NCI-H446 treated with DMSO at 0.1 percent for 48 hours (cell line): ENCODE results near the gene SUN2.

ENCODE experiments used
- DNase-seq: peaks from one replicate; lab custom pipeline; 2025; lab: John Stamatoyannopoulos, UW

SUN2 gene

DNA sequence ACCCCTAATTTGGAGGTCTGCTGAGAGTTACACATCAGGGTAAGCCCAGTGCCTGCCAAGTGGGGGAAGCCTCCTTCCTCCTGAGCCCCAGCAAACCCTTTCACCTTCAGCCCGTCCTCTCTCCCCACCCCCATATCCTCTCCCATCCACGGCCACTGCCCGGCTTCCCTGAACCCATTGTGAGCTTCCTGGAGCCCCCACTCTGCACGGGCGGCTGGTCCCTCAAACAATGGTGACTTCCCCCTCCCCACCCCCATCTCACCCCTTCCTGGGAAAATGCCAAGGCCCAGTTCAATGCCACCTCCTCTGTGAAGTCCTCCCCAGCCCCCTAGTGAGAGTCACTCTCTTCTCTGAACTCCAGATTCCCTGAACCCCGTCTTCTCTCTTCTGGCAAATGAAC lies 20.3 kb upstream of the SUN2 start:
- DNase-seq, result no peak

DNA sequence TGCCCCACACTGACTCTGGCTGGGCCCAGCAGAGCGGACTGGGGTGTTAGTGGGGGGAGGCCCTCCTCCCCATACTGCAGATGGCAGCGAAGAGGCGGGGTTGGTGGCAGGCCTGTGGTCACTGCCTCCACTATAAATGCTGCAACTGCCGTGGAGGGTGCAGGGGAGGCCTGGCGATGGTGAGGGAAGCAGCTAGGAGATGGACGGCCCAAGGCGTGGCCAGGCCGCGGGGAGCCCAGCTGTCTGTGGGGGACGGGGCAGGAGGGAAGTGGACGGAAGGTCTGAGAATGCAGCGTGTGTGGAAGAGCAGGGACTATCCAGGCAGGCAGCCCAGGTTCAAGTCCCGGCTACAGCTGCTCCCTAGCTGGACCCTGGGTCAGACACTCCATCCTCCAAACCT lies 19.9 kb upstream of the SUN2 start:
- DNase-seq, result no peak

DNA sequence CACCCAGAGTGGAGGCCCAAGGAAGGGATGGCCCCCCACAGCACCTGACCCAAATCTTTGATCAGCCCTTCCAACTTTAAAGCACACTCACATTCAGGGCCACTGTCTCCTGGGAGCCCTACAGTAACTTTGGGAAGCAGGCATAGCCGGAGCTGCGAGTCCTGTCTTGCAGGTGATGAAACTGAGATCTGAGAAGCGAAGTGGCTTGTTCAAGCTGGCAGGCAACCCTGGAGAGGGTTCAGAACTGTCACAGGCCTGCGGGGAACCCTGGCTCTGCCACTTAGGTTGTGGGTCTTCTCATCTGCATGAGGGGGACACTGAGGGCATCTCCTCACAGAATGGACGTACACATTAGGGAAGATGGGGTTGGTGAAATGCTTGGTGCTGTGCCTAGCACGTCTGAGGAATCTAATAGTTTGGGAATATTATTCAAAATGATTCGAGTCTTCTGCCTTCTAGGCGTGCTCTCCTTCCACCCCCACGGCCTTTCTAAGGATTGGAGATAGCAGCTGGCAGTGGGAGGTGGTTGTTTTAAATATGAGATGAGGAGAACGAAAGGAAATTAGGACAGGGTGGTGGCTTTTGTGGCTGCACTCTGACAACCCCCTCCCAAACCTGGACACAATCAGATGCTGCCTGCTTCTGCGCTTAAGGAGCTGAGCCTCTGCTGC lies 18.8 kb upstream of the SUN2 start:
- no peak for DNase-seq

DNA sequence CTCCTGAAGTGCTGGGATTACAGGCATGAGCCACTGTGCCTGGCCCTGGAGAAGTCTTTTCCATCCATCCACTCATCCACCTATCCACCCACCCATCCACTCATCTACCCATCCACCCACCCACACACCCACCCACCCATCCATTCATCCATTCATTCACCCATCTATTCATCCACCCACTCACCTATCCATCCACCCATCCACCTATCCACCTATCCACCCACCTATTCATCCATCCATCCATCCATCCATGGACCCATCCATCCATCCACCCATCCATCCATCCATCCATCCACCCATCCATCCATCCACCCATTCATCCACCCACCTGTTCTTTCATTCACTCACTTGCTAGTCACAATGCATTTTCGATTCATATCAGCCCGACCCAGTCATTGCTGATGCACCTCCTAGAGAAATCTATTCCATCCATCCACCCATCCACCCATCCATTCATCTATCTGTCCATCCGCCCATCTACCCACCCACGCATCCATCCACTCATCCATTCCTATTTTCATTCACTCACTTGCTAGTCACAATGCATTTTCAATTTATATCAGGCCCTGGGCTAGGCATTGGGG lies 17.7 kb upstream of the SUN2 start:
- DNase-seq, result no peak

DNA sequence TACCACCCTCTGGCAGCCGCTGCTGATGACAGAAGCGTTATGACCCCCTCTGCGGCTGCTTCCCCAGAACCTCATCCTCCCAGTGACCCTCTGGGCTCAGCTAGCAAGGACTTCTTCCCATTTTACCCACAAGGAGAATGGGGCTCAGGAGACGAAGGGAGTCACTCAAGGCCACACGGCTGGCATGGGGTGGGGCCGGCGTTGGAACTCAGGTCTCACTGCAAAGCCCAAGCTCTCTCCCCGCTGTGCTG lies 16.8 kb upstream of the SUN2 start:
- no peak for DNase-seq

DNA sequence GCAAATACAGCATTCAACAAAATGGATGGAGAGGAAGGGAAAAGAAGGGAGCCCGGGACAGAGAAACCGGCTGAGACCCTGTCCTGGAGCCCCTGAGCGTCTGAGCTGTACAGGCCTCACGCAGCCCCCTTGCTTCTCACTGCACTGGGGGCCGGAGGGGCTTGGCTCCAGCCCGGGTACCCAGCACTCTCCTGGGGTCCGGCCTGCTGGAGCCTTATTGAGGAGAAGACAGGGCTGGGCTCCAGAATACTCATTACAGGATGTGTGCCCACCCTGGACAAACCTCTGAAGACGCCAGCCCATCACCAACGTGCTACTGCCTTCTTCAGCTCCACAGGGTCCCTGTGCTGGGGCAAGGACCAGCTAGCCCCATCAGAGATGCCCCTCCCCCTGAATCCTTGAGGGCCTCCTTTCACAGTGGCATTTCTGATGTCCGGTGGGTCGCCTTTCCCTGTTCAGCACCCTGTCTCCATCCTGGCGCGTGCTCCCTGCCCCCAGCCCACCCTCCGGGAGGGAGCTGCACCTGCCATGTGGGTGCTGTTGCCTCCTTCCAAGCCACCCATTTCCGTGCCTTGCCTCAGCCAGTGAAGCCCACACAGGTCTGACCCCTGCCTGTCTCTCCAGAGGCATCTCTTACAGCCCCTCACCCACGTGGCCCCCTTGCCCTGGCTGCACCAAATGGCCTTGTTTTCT lies 14.6 kb upstream of the SUN2 start:
- DNase-seq, result no peak

DNA sequence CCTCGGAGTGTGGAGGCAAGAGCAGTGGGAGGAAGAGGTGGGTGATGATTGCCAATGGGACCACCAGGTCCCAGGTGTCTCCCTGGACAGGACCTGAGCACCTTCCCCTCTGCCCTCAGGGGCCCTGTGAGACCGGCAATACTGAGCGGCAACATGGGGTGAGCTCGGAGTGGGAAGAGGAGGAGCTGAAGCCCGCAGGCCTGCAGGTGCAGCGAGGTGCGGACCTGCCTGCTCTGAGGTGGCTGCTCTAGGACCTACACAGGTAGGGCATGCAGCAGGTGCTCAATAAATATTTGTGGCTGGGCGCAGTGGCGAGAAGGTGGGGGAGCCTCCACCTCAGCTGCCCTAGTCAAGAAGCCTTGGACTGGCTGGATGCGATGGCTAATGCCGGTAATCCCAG lies 12.2 kb upstream of the SUN2 start:
- DNase-seq, result no peak

DNA sequence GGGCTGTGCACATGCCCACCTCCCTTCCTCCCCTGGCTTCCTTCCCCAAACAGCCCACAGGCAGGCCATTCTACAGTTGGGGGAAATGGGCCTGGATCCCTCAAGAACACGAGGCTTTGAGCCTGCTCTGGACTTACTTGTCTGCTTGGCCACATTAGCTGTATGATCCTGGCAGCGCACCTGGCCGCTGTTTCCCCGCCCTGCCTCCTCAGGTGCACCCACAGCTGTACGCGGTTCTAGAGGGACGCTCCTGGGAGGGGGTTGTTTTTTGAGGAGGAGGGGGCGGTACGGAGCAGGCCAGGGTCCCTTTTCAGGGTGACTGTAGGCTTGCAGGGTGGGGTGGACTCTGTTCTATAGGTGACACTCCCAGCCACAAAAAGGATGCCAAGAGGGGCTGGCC lies 11.5 kb upstream of the SUN2 start:
- no peak for DNase-seq

DNA sequence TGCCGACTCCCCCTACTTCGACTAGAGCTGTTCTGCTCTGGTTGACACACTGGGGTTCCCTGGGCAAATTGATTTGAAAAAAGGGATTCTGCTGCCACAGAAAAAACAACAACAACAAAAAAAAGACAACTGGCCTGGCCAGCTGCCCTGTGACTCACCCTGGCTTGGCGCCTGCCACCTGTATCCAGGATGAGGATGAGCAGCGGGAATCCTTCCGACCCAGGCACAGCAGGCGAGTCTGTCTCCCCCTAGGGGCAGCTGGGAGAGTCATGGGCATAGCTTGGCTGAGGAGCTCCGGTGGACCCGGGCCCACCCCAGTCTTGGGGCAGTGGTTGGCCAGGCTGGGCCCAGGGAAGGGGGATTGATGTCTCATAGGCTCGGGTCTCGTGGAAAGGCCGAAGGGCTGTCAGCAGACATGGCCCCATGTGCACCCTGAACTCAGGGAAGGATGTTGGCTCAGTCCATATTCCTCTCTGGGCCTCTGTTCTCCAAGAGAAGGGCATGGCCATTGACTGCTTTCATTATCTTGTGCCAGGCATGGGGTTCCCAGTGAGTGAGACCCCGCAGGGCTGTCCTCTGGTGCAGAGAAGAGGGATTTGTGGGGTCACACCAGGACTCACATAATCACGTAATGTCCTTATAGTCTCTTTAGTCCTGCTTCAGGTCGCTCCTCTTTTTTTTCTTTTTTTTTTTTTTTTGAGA lies 10.4 kb upstream of the SUN2 start:
- DNase-seq, result peak; percentile 75

DNA sequence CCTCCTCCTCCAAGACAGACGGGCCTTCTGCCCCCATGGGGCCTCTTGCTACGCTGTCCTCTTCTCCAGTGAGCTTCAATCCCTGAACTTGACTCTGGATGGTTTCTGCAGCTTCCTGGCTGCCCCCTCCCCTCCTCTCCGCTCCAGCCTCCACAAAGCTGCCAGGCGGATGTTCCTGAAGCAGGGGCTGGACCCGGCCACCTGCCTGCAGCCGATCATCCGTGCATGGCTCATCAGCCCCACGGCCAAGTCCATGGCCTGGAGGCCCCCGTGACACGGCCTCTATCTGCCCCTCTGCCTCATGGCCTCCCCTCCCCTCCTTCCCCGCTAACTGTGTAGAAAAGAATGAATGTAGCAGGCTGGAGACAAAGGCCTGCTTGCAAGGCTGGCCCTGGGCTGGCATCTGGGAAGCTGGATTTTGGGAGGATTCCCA lies 6.8 kb upstream of the SUN2 start:
- no peak for DNase-seq

DNA sequence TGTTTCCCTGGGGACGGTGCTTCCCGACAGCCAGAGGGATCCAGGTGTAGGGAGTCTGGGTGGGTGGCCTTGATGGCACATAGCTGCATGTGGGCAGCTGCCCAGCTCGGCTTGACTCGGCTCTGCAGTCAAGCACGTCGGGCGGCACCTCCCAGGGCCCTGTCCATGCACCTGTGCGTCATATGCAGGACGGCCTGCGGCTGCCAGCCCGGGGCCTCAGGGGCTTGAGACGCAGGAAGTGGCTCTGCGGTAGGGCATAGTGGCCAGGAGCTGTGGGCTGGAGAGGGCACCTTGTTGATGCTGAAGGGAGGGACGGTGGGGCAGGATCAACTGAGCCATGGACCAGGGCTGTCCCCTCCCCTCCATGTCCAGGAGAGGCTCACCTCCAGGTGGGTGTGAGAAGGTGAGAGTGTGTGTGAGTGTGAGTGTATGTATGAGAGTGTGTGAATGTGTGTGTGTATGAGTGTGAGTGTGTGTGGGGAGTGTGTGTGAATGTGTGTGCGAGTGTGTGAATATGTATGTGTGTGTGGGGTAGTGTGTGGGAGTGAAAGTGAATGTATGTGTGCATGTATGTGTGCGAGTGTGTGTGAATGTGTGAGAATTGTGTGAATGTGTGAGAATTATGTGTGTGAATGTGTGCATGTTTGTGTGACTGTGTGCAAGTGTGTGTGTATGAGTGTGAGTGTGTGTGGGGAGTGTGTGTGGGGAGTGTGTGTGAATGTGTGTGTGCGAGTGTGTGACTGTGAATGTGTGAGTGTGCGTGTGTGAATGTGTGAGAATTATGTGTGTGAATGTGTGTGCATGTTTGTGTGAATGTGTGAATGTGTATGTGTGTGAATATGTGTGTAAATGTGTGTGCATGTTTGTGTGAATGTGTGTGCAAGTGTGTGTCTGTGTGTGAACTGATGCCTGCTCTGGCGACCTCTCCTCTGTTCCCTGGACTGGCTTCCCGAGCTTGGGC lies 5.7 kb upstream of the SUN2 start:
- no peak for DNase-seq

DNA sequence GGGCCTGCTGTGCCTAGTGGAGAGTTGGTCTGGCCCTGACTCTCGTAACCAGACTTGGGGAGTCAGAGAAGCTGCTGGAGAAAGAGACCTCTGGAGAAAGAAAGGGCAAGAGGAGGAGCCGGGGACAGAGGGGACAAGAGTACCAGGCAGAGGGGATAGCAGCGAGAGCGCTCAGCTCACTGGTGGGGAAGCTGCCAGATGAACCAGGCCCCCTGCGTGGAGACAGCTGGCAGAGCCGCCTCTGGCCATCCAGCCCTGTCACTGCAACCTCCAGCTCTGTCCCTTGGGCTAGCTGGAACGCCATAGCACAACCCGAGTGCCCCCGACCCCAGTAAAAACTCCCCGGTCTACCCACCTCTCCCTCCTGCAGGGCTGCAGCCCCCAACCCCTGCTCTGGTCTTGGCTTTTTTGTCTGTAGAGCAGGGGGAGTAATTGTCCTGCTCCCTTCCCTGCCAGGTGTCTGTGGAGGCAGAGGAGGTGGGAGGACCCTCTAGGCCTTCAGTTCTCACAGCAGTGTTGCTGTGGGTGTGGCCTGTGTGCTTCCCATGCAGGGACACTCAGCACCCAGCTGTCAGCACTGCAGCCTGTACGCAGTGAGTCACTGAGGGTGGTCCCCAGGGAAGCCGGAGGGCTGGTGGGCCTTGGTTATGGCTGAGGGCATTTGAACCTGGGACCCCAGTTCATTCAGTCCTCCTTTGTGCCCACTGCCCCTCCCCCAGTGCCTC lies 4.8 kb upstream of the SUN2 start:
- DNase-seq, result peak; percentile 11

DNA sequence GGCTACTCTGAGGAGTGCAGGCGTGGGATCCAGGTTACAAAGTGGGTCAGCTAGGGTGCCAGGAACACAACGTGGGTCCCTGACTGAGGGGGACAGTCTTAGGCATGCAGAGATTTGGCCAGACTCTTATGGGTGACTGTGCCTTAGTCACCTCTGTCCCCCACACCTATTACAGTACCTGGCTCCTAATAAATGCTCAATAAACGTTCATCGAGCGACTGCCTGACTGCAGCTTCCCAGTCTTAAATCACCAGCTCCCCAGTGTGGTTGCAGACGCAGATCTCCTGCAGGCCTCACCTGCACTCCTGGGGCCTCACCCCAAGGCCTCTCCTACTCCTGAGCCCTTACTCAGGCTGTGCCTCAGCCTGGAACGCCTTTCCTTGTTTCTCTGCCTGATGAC lies 3.2 kb upstream of the SUN2 start:
- DNase-seq, result no peak

DNA sequence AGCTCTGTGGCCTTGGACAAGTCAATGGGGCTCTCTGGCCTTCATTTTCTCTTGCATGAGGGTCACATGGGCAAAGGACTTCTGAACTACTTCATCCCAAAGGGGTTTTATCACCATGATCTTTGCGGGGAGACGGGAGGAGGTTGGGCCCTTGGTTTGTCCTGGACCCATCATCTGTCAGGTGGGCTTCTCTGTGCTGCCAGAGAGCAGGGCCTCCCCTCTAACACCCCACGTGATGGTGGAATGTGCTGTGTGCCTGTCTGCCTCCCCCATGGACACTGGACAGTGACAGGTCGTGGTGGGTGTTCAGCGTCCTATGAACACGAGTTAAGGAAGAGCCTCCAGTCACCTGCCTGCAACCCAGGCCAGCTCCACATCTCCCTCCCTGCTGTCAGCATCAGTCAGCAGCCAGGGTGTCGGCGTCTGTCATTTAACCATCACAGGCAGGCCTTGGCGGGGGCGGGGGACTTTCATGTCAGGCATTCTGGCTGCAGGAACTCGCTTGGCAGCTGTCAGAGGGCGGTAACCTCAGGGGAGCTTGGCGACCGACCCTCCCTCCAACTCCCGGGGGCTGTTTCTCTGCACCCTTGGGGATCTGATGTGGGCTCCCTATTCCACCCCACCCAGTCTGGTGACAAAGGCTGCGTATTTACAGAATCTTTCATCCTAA lies 2.6 kb upstream of the SUN2 start:
- no peak for DNase-seq

DNA sequence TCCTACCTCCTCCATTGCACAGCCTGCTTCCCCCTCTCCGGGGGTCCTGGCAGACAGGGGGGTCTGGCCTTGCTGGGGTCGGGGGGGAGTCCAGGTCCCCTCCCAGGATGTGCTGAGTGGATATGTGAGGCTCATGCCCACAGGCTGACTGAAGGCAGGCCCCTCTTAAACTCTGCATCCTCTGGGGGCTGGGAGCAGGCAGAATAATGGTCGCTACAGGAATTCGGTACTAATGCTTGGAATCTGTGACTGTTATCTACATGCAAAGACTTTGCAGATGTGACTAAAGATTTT lies 1.6 kb upstream of the SUN2 start:
- DNase-seq, result no peak

DNA sequence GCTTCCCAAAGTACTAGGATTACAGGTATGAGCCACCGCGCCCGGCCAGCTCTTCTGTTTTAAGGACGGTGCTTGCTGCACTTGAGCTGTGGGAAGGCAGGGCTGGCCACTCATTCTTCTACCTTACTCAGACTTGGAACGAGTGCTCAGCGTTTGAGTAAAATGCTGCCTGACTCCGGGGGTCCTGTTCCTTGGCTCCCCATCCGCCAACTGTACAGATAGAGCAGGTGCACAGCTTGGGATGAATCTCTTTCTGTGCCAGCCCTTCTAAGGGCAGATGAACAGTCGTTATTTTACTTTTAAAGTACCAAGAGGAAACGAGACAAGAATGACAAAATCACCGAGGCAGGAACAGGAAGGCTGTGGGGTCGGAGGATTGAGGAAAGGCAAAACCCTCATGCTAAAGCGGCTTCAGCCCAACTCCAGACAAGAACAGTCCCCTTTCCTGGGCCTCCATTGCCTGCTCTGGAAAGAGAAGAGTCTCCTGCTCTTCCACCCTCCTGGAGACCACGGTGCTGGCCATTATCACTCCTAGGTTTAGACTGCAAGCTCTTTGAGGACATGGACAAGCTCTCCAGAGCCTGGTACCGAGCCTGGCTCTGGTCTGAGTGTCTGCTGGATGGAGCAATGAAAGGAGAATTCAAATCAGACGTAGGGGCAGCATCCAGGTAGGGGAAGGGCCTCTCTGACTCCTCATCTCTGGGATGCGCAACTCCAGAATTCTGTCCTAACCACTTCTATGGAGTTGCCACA lies 1.1 kb upstream of the SUN2 start:
- no peak for DNase-seq

DNA sequence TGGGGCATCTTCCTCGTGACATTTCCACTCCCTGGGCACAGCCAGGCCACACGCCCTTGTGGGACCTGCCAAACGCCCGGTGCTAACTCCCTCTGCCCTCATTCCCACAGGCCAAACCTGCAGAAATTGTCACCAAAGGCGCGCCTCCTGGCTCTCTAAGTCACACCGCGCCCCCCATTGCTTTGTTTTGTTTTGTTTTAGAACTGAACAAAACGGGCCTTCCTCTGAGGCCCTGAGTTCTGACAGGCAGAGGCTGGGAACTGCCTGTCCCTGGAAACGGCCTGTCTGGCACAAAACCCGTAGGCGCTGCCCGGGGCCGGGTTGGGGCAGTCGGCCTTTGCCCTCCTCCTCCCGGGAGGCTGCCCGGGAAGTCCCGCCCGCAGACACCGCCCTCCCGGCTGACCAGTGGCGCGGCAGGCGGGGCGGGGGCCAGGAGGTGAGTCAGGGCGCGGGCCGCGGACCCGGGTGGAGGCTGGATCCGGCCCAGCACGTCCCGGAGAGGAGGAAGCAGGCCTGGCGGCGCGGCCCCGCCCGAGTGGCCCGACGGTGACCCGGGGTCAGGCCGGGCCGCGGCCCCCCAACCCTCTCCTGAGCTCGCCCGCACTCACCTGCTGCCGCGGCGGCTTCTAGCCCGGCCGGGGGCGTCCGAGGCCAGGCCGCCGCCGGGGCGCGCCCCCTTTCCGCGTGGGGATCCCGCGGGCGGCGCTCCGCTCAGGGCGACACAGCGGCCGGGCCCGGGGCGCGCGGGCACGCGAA lies 465 bp downstream of the SUN2 start:
- DNase-seq, result no peak

DNA sequence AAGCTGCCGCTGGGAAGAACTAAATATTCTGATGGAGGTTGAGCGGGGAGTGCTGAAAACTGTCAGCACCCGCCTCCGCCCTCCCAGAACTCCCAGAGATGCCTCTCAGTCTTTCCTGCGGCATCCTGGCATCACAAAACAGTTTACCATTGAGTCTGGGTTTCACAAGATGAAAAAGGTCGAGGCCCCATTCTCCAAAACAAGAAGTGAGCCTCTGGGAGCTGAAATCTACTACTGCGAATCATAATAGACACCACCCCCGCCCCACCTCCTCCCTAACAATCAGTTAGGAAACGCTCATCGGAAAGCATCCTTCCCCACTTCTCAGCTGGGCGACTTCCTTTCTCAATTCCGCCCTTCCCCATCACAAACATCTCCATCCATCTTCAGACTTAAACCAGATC lies 1.0 kb downstream of the SUN2 start:
- no peak for DNase-seq

DNA sequence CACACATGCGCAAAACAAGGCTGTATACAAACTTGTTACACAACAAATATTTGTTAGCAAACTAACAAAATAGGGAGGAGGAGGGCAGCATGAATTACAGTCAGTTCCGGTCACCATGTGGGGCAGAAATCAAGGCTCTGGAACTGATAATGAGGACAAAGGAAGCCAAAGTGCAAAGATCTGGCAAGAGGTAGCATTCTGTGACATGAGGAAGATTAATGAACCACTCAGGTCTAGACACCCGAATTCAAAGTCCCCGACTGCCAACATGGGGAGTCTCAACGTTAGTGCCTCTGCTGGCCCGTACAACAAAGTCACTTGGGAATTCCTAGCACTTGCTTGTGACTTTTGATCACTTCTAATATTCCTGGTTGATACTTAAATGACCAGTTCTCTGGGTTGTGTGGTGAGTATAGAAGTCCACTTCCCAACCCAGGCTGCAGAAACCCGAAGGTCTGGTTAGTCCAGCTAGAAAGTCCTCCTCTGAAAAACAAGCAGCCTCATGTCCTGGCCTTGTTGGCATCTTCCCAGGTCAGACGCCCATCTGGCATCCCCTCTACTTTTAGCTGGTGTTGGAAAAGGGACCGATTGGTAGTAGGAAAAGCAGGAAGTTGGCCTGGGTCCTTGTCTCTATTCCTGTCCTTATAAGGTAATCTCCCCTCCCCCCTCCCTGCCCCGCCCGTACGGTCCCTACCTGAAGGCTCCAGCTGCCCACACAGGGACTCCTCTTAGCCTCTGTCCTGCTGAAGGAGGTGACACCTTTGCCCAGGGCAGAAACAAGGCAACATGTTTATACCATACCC lies 1.6 kb downstream of the SUN2 start:
- peak; percentile 84 for DNase-seq
